NCI-H1092 treated with DMSO at 0.1 percent for 48 hours (cell line): Measurements from ENCODE around the gene HMCN2.

ENCODE experiments used
- DNase-seq: peaks from one replicate; lab custom pipeline; 2025; lab: John Stamatoyannopoulos, UW

The HMCN2 gene

GRCh38 chr9:130290291-130291181 lies 25.0 kb downstream of the HMCN2 start:
- no peak for DNase-seq

- no peak for DNase-seq
Observed at GRCh38 chr9:130291474-130291873, 25.9 kb downstream of the HMCN2 start.

GRCh38 chr9:130292106-130292505 lies 26.5 kb downstream of the HMCN2 start:
- no peak for DNase-seq

GRCh38 chr9:130294664-130295063 lies 29.1 kb downstream of the HMCN2 start:
- no peak for DNase-seq

GRCh38 chr9:130295431-130295830 lies 29.9 kb downstream of the HMCN2 start:
- DNase-seq: no peak

GRCh38 chr9:130295945-130296782 lies 30.6 kb downstream of the HMCN2 start:
- no peak for DNase-seq

GRCh38 chr9:130296783-130297055 lies 31.2 kb downstream of the HMCN2 start:
- DNase-seq: no peak

GRCh38 chr9:130297371-130297770 lies 31.8 kb downstream of the HMCN2 start:
- no peak for DNase-seq

- DNase-seq: no peak
Observed at GRCh38 chr9:130298662-130299279, 33.2 kb downstream of the HMCN2 start.

GRCh38 chr9:130299785-130300615 lies 34.4 kb downstream of the HMCN2 start:
- no peak for DNase-seq

GRCh38 chr9:130300739-130301138 lies 35.2 kb downstream of the HMCN2 start:
- DNase-seq: no peak

- DNase-seq: no peak
Observed at GRCh38 chr9:130301483-130302286, 36.1 kb downstream of the HMCN2 start.

GRCh38 chr9:130302785-130303612 lies 37.4 kb downstream of the HMCN2 start:
- DNase-seq: no peak

- no peak for DNase-seq
Observed at GRCh38 chr9:130303613-130304055, 38.1 kb downstream of the HMCN2 start.

GRCh38 chr9:130304116-130304515 lies 38.6 kb downstream of the HMCN2 start:
- DNase-seq: no peak

- no peak for DNase-seq
Observed at GRCh38 chr9:130304643-130305042, 39.1 kb downstream of the HMCN2 start.

- DNase-seq: no peak
Observed at GRCh38 chr9:130305381-130305780, 39.8 kb downstream of the HMCN2 start.

- no peak for DNase-seq
Observed at GRCh38 chr9:130306823-130307666, 41.5 kb downstream of the HMCN2 start.

GRCh38 chr9:130307667-130307943 lies 42.0 kb downstream of the HMCN2 start:
- DNase-seq: no peak
